ENCODE measurements around the gene TGFBR2.

- TF ChIP-seq POLR2A (IDR thresholded peaks at IDR 0.05), result no peak
- TF ChIP-seq, protein P1, sequence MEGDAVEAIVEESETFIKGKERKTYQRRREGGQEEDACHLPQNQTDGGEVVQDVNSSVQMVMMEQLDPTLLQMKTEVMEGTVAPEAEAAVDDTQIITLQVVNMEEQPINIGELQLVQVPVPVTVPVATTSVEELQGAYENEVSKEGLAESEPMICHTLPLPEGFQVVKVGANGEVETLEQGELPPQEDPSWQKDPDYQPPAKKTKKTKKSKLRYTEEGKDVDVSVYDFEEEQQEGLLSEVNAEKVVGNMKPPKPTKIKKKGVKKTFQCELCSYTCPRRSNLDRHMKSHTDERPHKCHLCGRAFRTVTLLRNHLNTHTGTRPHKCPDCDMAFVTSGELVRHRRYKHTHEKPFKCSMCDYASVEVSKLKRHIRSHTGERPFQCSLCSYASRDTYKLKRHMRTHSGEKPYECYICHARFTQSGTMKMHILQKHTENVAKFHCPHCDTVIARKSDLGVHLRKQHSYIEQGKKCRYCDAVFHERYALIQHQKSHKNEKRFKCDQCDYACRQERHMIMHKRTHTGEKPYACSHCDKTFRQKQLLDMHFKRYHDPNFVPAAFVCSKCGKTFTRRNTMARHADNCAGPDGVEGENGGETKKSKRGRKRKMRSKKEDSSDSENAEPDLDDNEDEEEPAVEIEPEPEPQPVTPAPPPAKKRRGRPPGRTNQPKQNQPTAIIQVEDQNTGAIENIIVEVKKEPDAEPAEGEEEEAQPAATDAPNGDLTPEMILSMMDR (IDR thresholded peaks at IDR 0.05), result no peak
Measured at GRCh38 chr3:30660136-30660535, 53.7 kb downstream of the TGFBR2 start.
